IPS DF 6.9 (cell line): ENCODE data around the gene GATB.

Experiments
- DNase-seq: peaks from one replicate; pipeline ENCODE4 v3.0.0-alpha.2; 2013; ENCODE audit warnings: low read depth, low spot score
- H3K27ac ChIP-seq: one replicate; pipeline ENCODE4 v1.5.1; 2013; ENCODE audit warnings: low read length, control low read depth
- H3K27me3 ChIP-seq: 2 replicates; pipeline ENCODE4 v1.6.1; 2013; ENCODE audit warnings: mild to moderate bottlenecking, low read length; ENCODE audit not compliant: control insufficient read depth, insufficient read depth
- H3K36me3 ChIP-seq: 2 replicates; pipeline ENCODE4 v1.6.1; 2013; ENCODE audit warnings: low read length; ENCODE audit not compliant: control insufficient read depth, insufficient read depth
- H3K4me1 ChIP-seq: 2 replicates; pipeline ENCODE4 v1.6.1; 2013; ENCODE audit warnings: low read length; ENCODE audit not compliant: control insufficient read depth, insufficient read depth
- H3K4me3 ChIP-seq: 2 replicates; pipeline ENCODE4 v1.5.1; 2013; ENCODE audit warnings: mild to moderate bottlenecking, low read length
- H3K9me3 ChIP-seq: 2 replicates; pipeline ENCODE4 v1.6.1; 2013; ENCODE audit warnings: low read length, inconsistent platforms; ENCODE audit not compliant: control insufficient read depth, insufficient read depth
- WGBS: extraction: QIAGEN DNeasy Blood & Tissue Kit; methylation state at CpG from one replicate; pipeline ENCODE4 v1.1.7; 2013; ENCODE audit warnings: mixed read lengths, missing lambda C conversion rate; ENCODE audit not compliant: insufficient read length, insufficient coverage; 5-methylcytosine and 5-hydroxymethylcytosine counted together

GATB gene

GRCh38 chr4:151718984-151719955 is 41.5 kb downstream of the GATB start:
- Histone ChIP-seq H3K27me3 (no peaks in the 10 kb centered on the region), H3K4me3 (no peak overlapping the region), H3K27ac (no peak overlapping the region), H3K9me3 (no peaks in the 10 kb centered on the region), H3K4me1 (no peaks in the 10 kb centered on the region; the same call in 1 of the 2 replicates), H3K36me3 (no peaks in the 10 kb centered on the region)
- DNase-seq = no peak
- WGBS = no CpG with 5 or more reads among the region's 19 CpGs

- no CpG with 5 or more reads among the region's 10 CpGs for WGBS
- Histone ChIP-seq H3K9me3 (no peaks in the 10 kb centered on the region), H3K4me3 (no peak overlapping the region), H3K27me3 (no peaks in the 10 kb centered on the region), H3K36me3 (no peaks in the 10 kb centered on the region), H3K4me1 (no peaks in the 10 kb centered on the region; the same call in 1 of the 2 replicates), H3K27ac (no peak overlapping the region)
- no peak for DNase-seq
Measured at GRCh38 chr4:151717909-151718628, 42.7 kb downstream of the GATB start.

GRCh38 chr4:151717314-151717713 is 43.5 kb downstream of the GATB start:
- DNase-seq = no peak
- Histone ChIP-seq H3K27me3 (no peaks in the 10 kb centered on the region), H3K4me1 (no peaks in the 10 kb centered on the region; the same call in 1 of the 2 replicates), H3K36me3 (no peaks in the 10 kb centered on the region), H3K27ac (no peak overlapping the region), H3K4me3 (no peak overlapping the region), H3K9me3 (no peaks in the 10 kb centered on the region)
- 100% methylated on average over 1 of the region's 2 CpGs for WGBS

GRCh38 chr4:151716324-151716723 is 44.5 kb downstream of the GATB start:
- H3K27me3 ChIP-seq = no peaks in the 10 kb centered on the region
- no peak overlapping the region for H3K27ac ChIP-seq

GRCh38 chr4:151715881-151716280 is 44.9 kb downstream of the GATB start:
- WGBS = no CpG with 5 or more reads among the region's 3 CpGs
- no peak for DNase-seq
- no peaks in the 10 kb centered on the region for H3K36me3 ChIP-seq
- H3K27me3 ChIP-seq = no peaks in the 10 kb centered on the region
- H3K4me1 ChIP-seq = no peaks in the 10 kb centered on the region; the same call in 1 of the 2 replicates
- no peak overlapping the region for H3K27ac ChIP-seq
- H3K9me3 ChIP-seq = no peaks in the 10 kb centered on the region
- H3K4me3 ChIP-seq = no peak overlapping the region

More at GRCh38 chr4:151716324-151716723, 44.5 kb downstream of the GATB start:
- no CpG with 5 or more reads among the region's 5 CpGs for WGBS
- no peaks in the 10 kb centered on the region; the same call in 1 of the 2 replicates for H3K4me1 ChIP-seq
- no peak for DNase-seq
- H3K36me3 ChIP-seq = no peaks in the 10 kb centered on the region
- H3K4me3 ChIP-seq = no peak overlapping the region
- no peaks in the 10 kb centered on the region for H3K9me3 ChIP-seq

- Histone ChIP-seq H3K27ac (no peak overlapping the region), H3K36me3 (no peaks in the 10 kb centered on the region), H3K4me1 (no peaks in the 10 kb centered on the region), H3K4me3 (no peak overlapping the region), H3K9me3 (no peaks in the 10 kb centered on the region), H3K27me3 (no peaks in the 10 kb centered on the region)
- WGBS = no CpG with 5 or more reads among the region's 4 CpGs
- no peak for DNase-seq
Measured at GRCh38 chr4:151712777-151713176, 48.0 kb downstream of the GATB start.

- no peaks in the 10 kb centered on the region for H3K9me3 ChIP-seq
- WGBS = no CpG with 5 or more reads among the region's 7 CpGs
- H3K27me3 ChIP-seq = no peaks in the 10 kb centered on the region
- H3K4me1 ChIP-seq = no peaks in the 10 kb centered on the region
- no peak overlapping the region for H3K4me3 ChIP-seq
- H3K36me3 ChIP-seq = 0 out of 2 replicates have a peak, but pooled peaks cover 3% of the 10 kb centered on the region
- H3K27ac ChIP-seq = no peak overlapping the region
- DNase-seq = no peak
Measured at GRCh38 chr4:151711646-151712045, 49.2 kb downstream of the GATB start.

GRCh38 chr4:151709587-151709986 is 51.2 kb downstream of the GATB start:
- H3K9me3 ChIP-seq = no peaks in the 10 kb centered on the region
- no peaks in the 10 kb centered on the region for H3K27me3 ChIP-seq
- H3K4me1 ChIP-seq = no peaks in the 10 kb centered on the region
- no CpG with 5 or more reads among the region's 7 CpGs for WGBS
- no peak overlapping the region for H3K27ac ChIP-seq
- no peak for DNase-seq
- no peak overlapping the region for H3K4me3 ChIP-seq
- H3K36me3 ChIP-seq = 0 out of 2 replicates have a peak, but pooled peaks cover 3% of the 10 kb centered on the region

GRCh38 chr4:151709071-151709470 is 51.7 kb downstream of the GATB start:
- no peaks in the 10 kb centered on the region for H3K27me3 ChIP-seq
- no CpG with 5 or more reads among the region's 6 CpGs for WGBS
- 0 out of 2 replicates have a peak, but pooled peaks cover 3% of the 10 kb centered on the region for H3K36me3 ChIP-seq
- no peaks in the 10 kb centered on the region for H3K4me1 ChIP-seq
- no peaks in the 10 kb centered on the region for H3K9me3 ChIP-seq
- H3K27ac ChIP-seq = no peak overlapping the region
- DNase-seq = no peak
- H3K4me3 ChIP-seq = no peak overlapping the region

GRCh38 chr4:151708100-151708499 is 52.7 kb downstream of the GATB start:
- H3K4me1 ChIP-seq = no peaks in the 10 kb centered on the region
- no peak overlapping the region for H3K27ac ChIP-seq
- 0 out of 2 replicates have a peak, but pooled peaks cover 3% of the 10 kb centered on the region for H3K36me3 ChIP-seq
- no peak for DNase-seq
- H3K4me3 ChIP-seq = no peak overlapping the region
- no peaks in the 10 kb centered on the region for H3K27me3 ChIP-seq
- H3K9me3 ChIP-seq = no peaks in the 10 kb centered on the region
- WGBS = no CpG with 5 or more reads among the region's 4 CpGs
